Measurements from ENCODE around the gene SULT1A1.

GRCh38 chr16:28569021-28569420 is 40.8 kb downstream of the SULT1A1 start:
- TF ChIP-seq POLR2A (IDR thresholded peaks at IDR 0.05) (no peak), CTCF (IDR thresholded peaks at IDR 0.05 in 8 of 11, conservative IDR thresholded peaks at IDR 0.05 in 3 of 11) (no peak)
